Fibroblast of mammary gland (primary cell): Measurements from ENCODE around the gene JMJD1C.

Source experiments
- DNase-seq: peaks from one replicate; pipeline ENCODE4 v3.0.0-alpha.2; 2010; ENCODE audit warnings: low read depth
- H3K4me3 ChIP-seq: 2 replicates; pipeline ENCODE4 v1.5.1; 2011; ENCODE audit warnings: low read depth, mild to moderate bottlenecking, low read length, moderate library complexity; ENCODE audit not compliant: control insufficient read depth
- TF ChIP-seq, protein P1 (sequence below): conservative IDR thresholded peaks from 2 replicates; pipeline ENCODE4 v1.5.1; 2011; ENCODE audit warnings: low read depth, low read length, inconsistent platforms; ENCODE audit not compliant: control insufficient read depth, insufficient read depth

Gene JMJD1C

DNA sequence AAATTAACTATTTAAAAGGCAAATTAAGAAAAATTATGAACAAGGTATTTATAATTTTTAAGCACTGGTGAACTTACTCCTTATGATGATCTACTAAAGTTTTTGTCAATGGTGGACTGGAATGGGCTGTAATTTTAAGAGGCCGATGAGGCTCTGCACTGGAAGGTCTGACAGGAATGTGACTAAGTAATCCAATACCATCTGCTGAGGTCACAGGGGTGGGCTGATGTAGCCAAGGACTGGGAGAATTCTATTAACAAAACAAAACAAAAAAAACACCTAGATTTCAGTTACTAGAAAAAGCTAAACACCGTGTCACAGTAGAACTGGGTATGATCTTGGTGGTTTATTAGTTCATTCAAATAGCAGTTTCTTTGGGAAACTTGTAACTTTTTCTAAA is 256.8 kb downstream of the JMJD1C start:
- TF ChIP-seq, protein P1, sequence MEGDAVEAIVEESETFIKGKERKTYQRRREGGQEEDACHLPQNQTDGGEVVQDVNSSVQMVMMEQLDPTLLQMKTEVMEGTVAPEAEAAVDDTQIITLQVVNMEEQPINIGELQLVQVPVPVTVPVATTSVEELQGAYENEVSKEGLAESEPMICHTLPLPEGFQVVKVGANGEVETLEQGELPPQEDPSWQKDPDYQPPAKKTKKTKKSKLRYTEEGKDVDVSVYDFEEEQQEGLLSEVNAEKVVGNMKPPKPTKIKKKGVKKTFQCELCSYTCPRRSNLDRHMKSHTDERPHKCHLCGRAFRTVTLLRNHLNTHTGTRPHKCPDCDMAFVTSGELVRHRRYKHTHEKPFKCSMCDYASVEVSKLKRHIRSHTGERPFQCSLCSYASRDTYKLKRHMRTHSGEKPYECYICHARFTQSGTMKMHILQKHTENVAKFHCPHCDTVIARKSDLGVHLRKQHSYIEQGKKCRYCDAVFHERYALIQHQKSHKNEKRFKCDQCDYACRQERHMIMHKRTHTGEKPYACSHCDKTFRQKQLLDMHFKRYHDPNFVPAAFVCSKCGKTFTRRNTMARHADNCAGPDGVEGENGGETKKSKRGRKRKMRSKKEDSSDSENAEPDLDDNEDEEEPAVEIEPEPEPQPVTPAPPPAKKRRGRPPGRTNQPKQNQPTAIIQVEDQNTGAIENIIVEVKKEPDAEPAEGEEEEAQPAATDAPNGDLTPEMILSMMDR = no peak
- no peak overlapping the region for H3K4me3 ChIP-seq
- peak; percentile 78 for DNase-seq

DNA sequence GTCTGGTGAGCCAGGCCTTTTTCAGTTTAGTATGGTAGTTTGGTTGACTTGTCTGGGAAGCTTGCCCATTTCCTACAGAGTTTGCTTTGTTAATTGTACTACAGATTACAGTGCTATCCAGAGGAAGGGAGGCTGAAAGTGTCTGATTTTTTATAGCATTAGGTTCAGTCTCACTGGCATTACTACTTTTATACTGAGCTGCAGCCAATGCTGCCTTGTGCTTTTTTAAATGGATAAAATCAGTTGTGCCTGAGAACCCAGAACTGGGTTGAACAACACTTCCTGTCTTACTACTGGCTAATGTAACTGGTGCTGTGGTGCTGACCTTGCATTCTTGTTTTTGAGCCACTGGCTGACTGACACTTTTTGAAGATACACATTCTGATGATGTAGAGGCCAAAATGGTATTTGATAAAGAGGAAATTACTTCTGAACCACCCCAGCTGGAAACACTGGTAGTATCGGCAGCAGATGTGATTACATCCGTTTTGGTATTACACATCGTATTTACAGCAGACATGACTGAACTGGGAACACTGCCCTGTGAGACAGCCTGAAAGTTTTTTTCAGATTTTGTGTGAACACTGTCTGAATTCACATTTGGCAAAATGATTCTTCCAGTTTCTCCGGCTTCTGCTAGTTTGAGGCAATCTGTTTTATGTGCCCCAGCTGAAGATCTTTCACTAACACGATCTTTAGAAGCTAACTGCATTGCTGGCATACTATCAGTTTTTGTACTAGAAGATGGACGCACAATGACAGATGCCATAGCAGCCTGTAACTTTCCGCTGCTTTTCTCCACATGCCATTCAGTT is 258.6 kb downstream of the JMJD1C start:
- TF ChIP-seq, protein P1 = no peak
- peak; percentile 90 for DNase-seq
- H3K4me3 ChIP-seq = no peak overlapping the region

- no peak overlapping the region for H3K4me3 ChIP-seq
- TF ChIP-seq, protein P1 = no peak
- DNase-seq = no peak
These were observed 259.2 kb downstream of the JMJD1C start for GRCh38 chr10:63206576-63206975.

GRCh38 chr10:63205421-63205820 is 260.4 kb downstream of the JMJD1C start:
- H3K4me3 ChIP-seq = no peak overlapping the region
- DNase-seq = no peak
- TF ChIP-seq, protein P1 = no peak

DNA sequence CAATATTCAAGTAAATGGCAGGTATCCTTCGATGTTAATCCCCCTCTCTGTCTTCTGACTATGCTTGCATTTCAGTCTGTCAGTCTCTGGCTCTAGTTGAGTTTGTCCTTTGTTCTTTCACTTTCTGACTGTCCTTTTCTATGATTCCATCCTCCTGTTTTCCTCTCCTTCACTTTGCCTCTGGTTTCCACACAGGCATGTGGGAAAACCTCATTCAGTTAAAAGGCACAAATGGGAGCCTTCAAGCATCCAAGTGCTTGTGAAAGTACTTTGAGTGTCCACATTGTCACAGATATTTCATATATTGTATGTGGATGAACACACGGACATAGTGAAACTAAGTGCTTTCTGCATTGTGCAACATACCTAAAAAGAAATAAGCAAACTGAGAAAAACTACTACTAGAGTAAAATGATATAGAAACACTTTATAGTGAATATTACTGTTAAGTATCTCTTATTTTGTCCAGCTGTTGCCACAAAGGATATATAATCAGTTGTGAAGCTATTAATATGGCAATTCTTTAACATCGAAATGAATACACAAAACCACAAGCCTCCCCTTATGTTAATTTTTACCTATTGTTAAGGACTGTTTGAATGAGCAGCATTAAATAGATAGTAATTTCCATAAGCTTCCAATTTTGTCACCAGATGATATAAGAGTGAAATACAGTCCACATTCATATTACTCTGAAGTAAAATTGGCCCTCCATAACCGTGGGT is 260.9 kb downstream of the JMJD1C start:
- DNase-seq = no peak
- TF ChIP-seq, protein P1 = no peak
- no peak overlapping the region for H3K4me3 ChIP-seq

DNA sequence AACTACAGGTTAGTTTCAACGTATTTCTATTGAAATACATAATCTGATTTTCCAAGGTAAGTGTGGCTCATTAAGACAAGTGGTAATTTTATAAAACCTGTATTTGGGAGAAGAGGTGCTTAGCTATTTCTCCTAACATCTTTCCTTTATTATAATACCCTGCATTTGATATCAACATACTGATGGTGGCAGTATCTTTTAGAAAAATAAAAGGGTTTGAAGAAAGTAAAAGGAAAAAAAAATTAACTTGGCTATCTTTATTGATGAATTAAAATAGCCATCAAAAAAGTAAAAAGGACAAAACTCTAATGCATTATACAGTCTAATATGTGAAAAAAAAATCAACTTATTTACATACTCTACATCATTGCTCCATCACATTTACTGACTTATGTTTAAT is 264.7 kb downstream of the JMJD1C start:
- TF ChIP-seq, protein P1 = no peak
- no peak for DNase-seq
- no peak overlapping the region for H3K4me3 ChIP-seq
